CD4-positive, alpha-beta memory T cell (primary cell): ENCODE measurements around the gene MPO. TPM values are rescaled to one million over a fixed set of nuclear protein-coding genes. Genes with fewer than 3 reads are reported as not detected.

Experiments
- CTCF ChIA-PET: fragments of 350-600 bp; sonication (Branson Sonifier 250); formaldehyde crosslinking; loops from one replicate; lab custom pipeline; 2021; ENCODE audit warnings: inconsistent platforms; ENCODE audit not compliant: partially characterized antibody; lab: Charles Lee
- POLR2A ChIA-PET: fragments of 350-600 bp; sonication (Branson Sonifier 250); formaldehyde crosslinking; loops from one replicate; lab custom pipeline; 2021; ENCODE audit not compliant: partially characterized antibody; lab: Charles Lee
- DNase-seq, 5 donors: peaks; one replicate each; pipeline versions ENCODE4 v3.0.0 to v3.0.0-alpha.2; 2020 to 2022; ENCODE audit warnings: mixed read lengths in 1 of 5
- H3K27ac ChIP-seq: one replicate; pipeline ENCODE4 v1.7.0; 2013; ENCODE audit warnings: low read depth, low read length
- H3K27me3 ChIP-seq: 2 replicates; pipeline ENCODE4 v1.7.0; 2013; ENCODE audit warnings: mild to moderate bottlenecking, low read length, moderate library complexity; ENCODE audit not compliant: insufficient read depth
- H3K36me3 ChIP-seq: 2 replicates; pipeline ENCODE4 v1.7.0; 2013; ENCODE audit warnings: mild to moderate bottlenecking, low read length, moderate library complexity; ENCODE audit not compliant: insufficient read depth
- H3K4me1 ChIP-seq: 2 replicates; pipeline ENCODE4 v1.7.0; 2013; ENCODE audit warnings: mild to moderate bottlenecking, low read length, moderate library complexity; ENCODE audit not compliant: insufficient read depth
- H3K4me3 ChIP-seq, 2 donors: one replicate each; pipeline ENCODE4 v1.7.0; 2013; ENCODE audit warnings: low read length in 2 of 2, mild to moderate bottlenecking in 1 of 2
- H3K9me3 ChIP-seq, 2 donors: one replicate each; pipeline ENCODE4 v1.7.0; 2013; ENCODE audit warnings: low read length in 2 of 2, control low read depth in 1 of 2; ENCODE audit not compliant: control insufficient read depth in 1 of 2
- H3K27ac Mint-ChIP-seq, 7 donors: one replicate each; pipeline ENCODE4 v1.8.0; 2020 to 2021; ENCODE audit warnings: mixed read lengths in 7 of 7, mild to moderate bottlenecking in 6 of 7, inconsistent platforms in 3 of 7, moderate library complexity in 3 of 7
- H3K27me3 Mint-ChIP-seq, 2 donors: one replicate each; pipeline ENCODE4 v1.8.0; 2020 to 2021; ENCODE audit warnings: mixed read lengths in 2 of 2
- H3K36me3 Mint-ChIP-seq, 2 donors: one replicate each; pipeline ENCODE4 v1.8.0; 2020 to 2021; ENCODE audit warnings: mixed read lengths in 2 of 2, inconsistent platforms in 1 of 2, mild to moderate bottlenecking in 1 of 2
- H3K4me1 Mint-ChIP-seq, 4 donors: one replicate each; pipeline ENCODE4 v1.8.0; 2020 to 2021; ENCODE audit warnings: mixed read lengths in 4 of 4, mild to moderate bottlenecking in 1 of 4
- H3K4me3 Mint-ChIP-seq, 8 donors: one replicate each; pipeline ENCODE4 v1.8.0; 2020 to 2021; ENCODE audit warnings: mixed read lengths in 8 of 8, mild to moderate bottlenecking in 7 of 8, moderate library complexity in 6 of 8, inconsistent platforms in 3 of 8
- H3K9me3 Mint-ChIP-seq, 8 donors: one replicate each; pipeline ENCODE4 v1.8.0; 2020 to 2021; ENCODE audit warnings: mixed read lengths in 8 of 8, mild to moderate bottlenecking in 5 of 8, inconsistent platforms in 3 of 8, moderate library complexity in 1 of 8
- intact Hi-C: fragments of 100-400 bp; cut with micrococcal nuclease; formaldehyde crosslinking; loops from one replicate; pipeline ENCODE4 v1.15.1; 2023
- polyA plus RNA-seq, 2 donors: library from polyadenylated mRNA; unstranded; fragments of 300-500 nt; fragmentation: Illumina TruSeq; gene quantifications; one replicate each; pipeline ENCODE4 v1.2.3, GENCODE V29; 2021
- total RNA-seq, 2 experiments: library from RNA; stranded (reverse); gene quantifications; one replicate each; pipeline ENCODE4 v1.2.3, GENCODE V29; 2021

The MPO gene
- total and polyA plus RNA-seq, 4 experiments from 2014 or later, result not detected

DNA sequence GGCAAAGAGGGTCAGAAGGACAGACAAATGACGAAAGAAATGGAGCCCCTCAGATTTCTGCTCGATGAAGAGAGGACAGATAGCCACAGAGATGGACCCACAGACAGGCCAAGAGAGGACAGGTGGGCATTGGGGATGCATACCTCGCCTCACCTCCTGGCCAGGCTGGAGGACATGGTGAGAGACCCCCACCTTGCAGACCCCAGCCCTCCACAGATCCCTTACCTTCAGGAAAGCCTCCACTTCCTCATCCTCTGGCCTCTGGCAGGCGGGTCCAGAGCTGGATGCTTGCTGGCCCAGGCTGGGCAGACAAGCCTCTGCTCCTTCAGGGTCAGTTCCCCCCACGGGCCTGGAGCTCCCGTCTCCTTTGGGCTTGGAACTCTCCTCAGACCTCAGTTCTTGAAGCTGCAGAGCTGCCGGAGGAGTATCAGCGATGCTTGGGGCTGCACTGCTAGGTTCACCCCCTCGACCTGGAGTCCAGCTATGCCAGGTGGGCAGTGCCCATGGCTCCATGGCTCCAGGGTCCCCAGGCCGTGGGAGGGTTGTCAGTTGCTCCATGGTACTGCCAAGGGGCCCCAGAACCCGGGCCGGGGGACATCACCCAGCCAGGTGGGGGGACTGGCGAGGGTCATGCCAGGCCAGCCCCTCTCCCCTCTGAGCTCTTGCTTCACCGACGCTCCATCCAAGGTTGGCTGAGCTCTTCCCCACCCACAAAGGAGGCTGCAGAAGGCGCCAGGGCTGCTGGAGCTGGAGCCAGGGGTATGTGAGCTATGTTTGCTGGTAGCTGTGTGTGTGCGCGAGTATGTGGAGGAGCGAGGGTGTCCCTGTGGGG lies 46.8 kb upstream of the MPO start:
- ChIA-PET CTCF (interaction anchor here (0.7 to 4.5 kb wide), 9 partner anchors 10 to 90 kb away, joined by 3 to 88 read pairs (median 6); partner anchors contain the start of genes RNF43 and SUPT4H1), POLR2A (interaction anchor here (0.6 to 34.1 kb wide), 19 partner anchors 10 to 778 kb away, joined by 3 to 3924 read pairs (median 4); partner anchors contain the start of genes HSF5, MKS1, RNF43 and SRSF1)
- Histone ChIP-seq H3K4me1 (peaks cover 38% of the 10 kb centered on the region), H3K36me3 (peaks cover 21% of the 10 kb centered on the region), H3K4me3 (peak overlapping the region; percentile 82 to 99), H3K27ac (peak overlapping the region; percentile 97), H3K9me3 (no peaks in the 10 kb centered on the region), H3K27me3 (no peaks in the 10 kb centered on the region)
- H3K9me3 Mint-ChIP-seq, result peaks cover 0 to 5% (median 0%) of the 10 kb centered on the region in 8 donors
- intact Hi-C loops, result loop anchor here (2.0 kb wide), 1 partner anchor 25 kb away; the partner anchor contains the start of gene SUPT4H1
- peak overlapping the region; percentile 93 to 99 (median 97) for H3K27ac Mint-ChIP-seq
- no peaks in the 10 kb centered on the region for H3K27me3 Mint-ChIP-seq
- H3K36me3 Mint-ChIP-seq, result peaks cover 24 to 30% of the 10 kb centered on the region in 2 donors
- DNase-seq, result peak in 1 of 5 donors; percentile 39
- H3K4me1 Mint-ChIP-seq, result peaks cover 22 to 68% (median 30%) of the 10 kb centered on the region in 4 donors
- H3K4me3 Mint-ChIP-seq, result peak overlapping the region; percentile 88 to 99 (median 98)

DNA sequence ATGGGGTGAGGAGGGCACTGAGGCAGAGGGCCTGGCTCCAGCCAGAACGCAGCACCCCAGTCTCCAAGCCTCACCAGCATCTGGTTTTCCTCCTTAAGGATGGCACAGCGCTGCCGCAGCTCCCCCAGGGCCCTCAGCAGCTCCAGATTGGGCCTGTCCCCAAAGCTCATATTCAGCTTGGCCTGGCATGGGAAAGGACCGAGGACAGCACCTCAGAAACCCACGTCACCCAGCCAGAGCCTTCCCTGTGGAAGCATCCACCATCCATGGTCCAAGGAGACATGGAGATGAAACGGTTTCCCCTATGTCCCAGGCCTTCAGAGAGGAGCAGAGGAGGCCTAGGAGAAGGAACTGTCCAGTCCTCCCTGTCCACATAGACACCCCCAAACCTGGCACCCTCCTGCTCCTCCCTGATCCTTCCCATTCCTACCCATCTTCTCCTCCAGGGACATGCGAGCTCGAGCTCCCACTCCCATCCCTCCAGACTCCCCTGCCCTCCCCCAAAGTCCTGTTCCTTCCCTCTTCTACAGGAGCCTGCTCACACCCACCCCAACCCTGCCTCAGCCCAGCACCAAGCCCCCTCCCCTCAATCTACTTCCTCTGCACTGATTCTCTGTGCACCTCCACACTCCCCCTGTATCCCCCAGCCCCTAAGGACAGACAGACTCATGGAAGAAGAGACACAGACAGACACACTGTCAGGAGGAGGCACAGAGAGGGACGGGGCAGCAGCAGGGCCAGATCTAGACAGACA lies 46.1 kb upstream of the MPO start:
- Mint-ChIP-seq H3K27me3 (no peaks in the 10 kb centered on the region), H3K9me3 (peaks cover 0 to 3% (median 0%) of the 10 kb centered on the region in 8 donors), H3K36me3 (peaks cover 21 to 29% of the 10 kb centered on the region in 2 donors), H3K4me1 (peaks cover 22 to 71% (median 31%) of the 10 kb centered on the region in 4 donors), H3K4me3 (peak overlapping the region in 5 of 8 donors; percentile 64 to 94 (median 68)), H3K27ac (peak overlapping the region; percentile 58 to 99 (median 86))
- H3K36me3 ChIP-seq, result peaks cover 18% of the 10 kb centered on the region
- H3K9me3 ChIP-seq, result no peaks in the 10 kb centered on the region
- no peak overlapping the region for H3K4me3 ChIP-seq
- peak overlapping the region; percentile 9 for H3K27ac ChIP-seq
- peaks cover 38% of the 10 kb centered on the region for H3K4me1 ChIP-seq
- DNase-seq, result peak in 1 of 5 donors; percentile 10
- intact Hi-C loops, result no loop called here
- POLR2A ChIA-PET, result interaction anchor here (0.6 to 34.1 kb wide), 11 partner anchors 9 to 727 kb away, joined by 3 to 3924 read pairs (median 7); partner anchors contain the start of genes HSF5, RNF43, SRSF1 and SUPT4H1
- H3K27me3 ChIP-seq, result no peaks in the 10 kb centered on the region
- CTCF ChIA-PET, result interaction anchor here (0.8 to 4.5 kb wide), 9 partner anchors 9 to 91 kb away, joined by 3 to 88 read pairs (median 6); partner anchors contain the start of genes RNF43 and SUPT4H1

- H3K27ac ChIP-seq, result no peak overlapping the region
- Mint-ChIP-seq H3K27me3 (no peaks in the 10 kb centered on the region), H3K4me1 (peaks cover 23 to 70% (median 31%) of the 10 kb centered on the region in 4 donors), H3K9me3 (no peaks in the 10 kb centered on the region), H3K36me3 (peaks cover 14 to 23% of the 10 kb centered on the region in 2 donors), H3K4me3 (peak overlapping the region in 3 of 8 donors; percentile 18 to 48 (median 44)), H3K27ac (peak overlapping the region in 6 of 7 donors; percentile 10 to 99 (median 58))
- peak in 1 of 5 donors; percentile 40 for DNase-seq
- ChIA-PET POLR2A (interaction anchor here (0.6 to 34.1 kb wide), 8 partner anchors 8 to 319 kb away, joined by 3 to 3924 read pairs (median 17); partner anchors contain the start of genes RNF43, SRSF1 and SUPT4H1), CTCF (interaction anchor here (0.6 to 4.5 kb wide), 5 partner anchors 8 to 27 kb away, joined by 3 to 88 read pairs (median 31); partner anchors contain the start of gene SUPT4H1)
- H3K4me1 ChIP-seq, result peaks cover 38% of the 10 kb centered on the region
- no peak overlapping the region for H3K4me3 ChIP-seq
- H3K9me3 ChIP-seq, result no peaks in the 10 kb centered on the region
- peaks cover 10% of the 10 kb centered on the region for H3K36me3 ChIP-seq
- intact Hi-C loops, result no loop called here
- no peaks in the 10 kb centered on the region for H3K27me3 ChIP-seq
Measured at GRCh38 chr17:58325976-58326468, 45.3 kb upstream of the MPO start.

DNA sequence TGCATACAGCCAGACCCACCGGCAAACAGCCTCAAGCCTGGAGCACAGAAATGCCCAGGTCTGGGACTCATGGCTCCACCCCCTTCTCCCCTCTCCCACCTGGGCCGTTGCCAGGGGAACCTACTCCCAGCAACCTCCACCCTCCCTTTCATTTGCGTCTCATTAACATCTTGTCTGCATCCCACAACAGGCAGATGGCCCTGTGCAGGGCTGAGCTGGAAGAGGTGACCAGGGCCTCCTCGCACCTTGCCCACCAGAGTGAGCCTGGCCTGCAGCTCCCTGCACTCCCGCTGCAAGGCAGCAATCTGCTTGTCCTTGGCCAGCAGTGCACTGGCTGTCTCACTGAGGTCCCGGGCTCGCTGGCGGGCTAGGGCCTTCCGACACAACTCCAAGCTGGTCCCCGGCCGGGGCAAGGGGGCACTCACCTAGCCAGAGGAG lies 44.6 kb upstream of the MPO start:
- peaks cover 3% of the 10 kb centered on the region for H3K36me3 ChIP-seq
- peaks cover 23 to 66% (median 32%) of the 10 kb centered on the region in 4 donors for H3K4me1 Mint-ChIP-seq
- DNase-seq, result peak in 1 of 5 donors; percentile 22
- H3K27ac Mint-ChIP-seq, result peak overlapping the region in 1 of 7 donors; percentile 99
- intact Hi-C loops, result no loop called here
- no peak overlapping the region for H3K4me3 ChIP-seq
- peaks cover 7 to 19% of the 10 kb centered on the region in 2 donors for H3K36me3 Mint-ChIP-seq
- H3K4me3 Mint-ChIP-seq, result peak overlapping the region in 1 of 8 donors; percentile 4
- POLR2A ChIA-PET, result interaction anchor here (1.1 to 34.1 kb wide), 6 partner anchors 8 to 318 kb away, joined by 3 to 3924 read pairs (median 28); partner anchors contain the start of genes RNF43, SRSF1 and SUPT4H1
- H3K27me3 ChIP-seq, result no peaks in the 10 kb centered on the region
- CTCF ChIA-PET, result interaction anchor here (0.6 to 4.5 kb wide), 5 partner anchors 8 to 27 kb away, joined by 3 to 88 read pairs (median 31); partner anchors contain the start of gene SUPT4H1
- H3K27me3 Mint-ChIP-seq, result no peaks in the 10 kb centered on the region
- no peak overlapping the region for H3K27ac ChIP-seq
- no peaks in the 10 kb centered on the region for H3K9me3 Mint-ChIP-seq
- H3K4me1 ChIP-seq, result peaks cover 38% of the 10 kb centered on the region
- no peaks in the 10 kb centered on the region for H3K9me3 ChIP-seq

- peak in 1 of 5 donors; percentile 36 for DNase-seq
- H3K4me1 ChIP-seq, result peaks cover 35% of the 10 kb centered on the region
Measured at GRCh38 chr17:58324409-58325288, 43.9 kb upstream of the MPO start.

More at GRCh38 chr17:58324409-58325288, 43.9 kb upstream of the MPO start:
- Mint-ChIP-seq H3K9me3 (no peaks in the 10 kb centered on the region), H3K36me3 (peaks cover 3 to 15% of the 10 kb centered on the region in 2 donors), H3K4me1 (peaks cover 21 to 60% (median 30%) of the 10 kb centered on the region in 4 donors), H3K27ac (peak overlapping the region in 1 of 7 donors; percentile 99), H3K4me3 (peak overlapping the region in 1 of 8 donors; percentile 4), H3K27me3 (no peaks in the 10 kb centered on the region)
- no peaks in the 10 kb centered on the region for H3K9me3 ChIP-seq
- no peaks in the 10 kb centered on the region for H3K36me3 ChIP-seq
- H3K27me3 ChIP-seq, result no peaks in the 10 kb centered on the region
- H3K27ac ChIP-seq, result no peak overlapping the region
- intact Hi-C loops, result no loop called here
- no peak overlapping the region for H3K4me3 ChIP-seq
- ChIA-PET POLR2A (interaction anchor here (1.1 to 34.1 kb wide), 3 partner anchors 7 to 110 kb away, joined by 3 to 3924 read pairs (median 178); partner anchors contain the start of gene SUPT4H1), CTCF (interaction anchor here (3.9 to 10.9 kb wide), 3 partner anchors 7 to 21 kb away, joined by 45 to 510 read pairs (median 88); no protein-coding TSS in a partner anchor)
